NCI-H446 (cell line): ENCODE results near the gene NUP35.
"Not testable (repeated sequence)": the region's sequence is repeated elsewhere in the genome, so short reads cannot be mapped to it uniquely, and the experiment has no call there.

ENCODE experiments used
- DNase-seq, 2 experiments: peaks; one replicate each; lab custom pipeline; 2025; lab: John Stamatoyannopoulos, UW

NUP35 gene

GRCh38 chr2:183134016-183134415 is 9.8 kb downstream of the NUP35 start:
- DNase-seq, result no peak

GRCh38 chr2:183148955-183149354 is 24.7 kb downstream of the NUP35 start:
- no peak for DNase-seq

GRCh38 chr2:183149489-183149888 is 25.2 kb downstream of the NUP35 start:
- no peak for DNase-seq

- not testable (repeated sequence) for DNase-seq
Measured at GRCh38 chr2:183152280-183152679, 28.0 kb downstream of the NUP35 start.

- no peak for DNase-seq
Measured at GRCh38 chr2:183153967-183154366, 29.7 kb downstream of the NUP35 start.

- not testable (repeated sequence) for DNase-seq
Measured at GRCh38 chr2:183154772-183155171, 30.5 kb downstream of the NUP35 start.

GRCh38 chr2:183157131-183157530 is 32.9 kb downstream of the NUP35 start:
- no peak for DNase-seq

GRCh38 chr2:183162362-183162761 is 38.1 kb downstream of the NUP35 start:
- DNase-seq, result no peak

- no peak for DNase-seq
Measured at GRCh38 chr2:183163821-183164649, 39.8 kb downstream of the NUP35 start.

GRCh38 chr2:183164650-183165015 is 40.4 kb downstream of the NUP35 start:
- no peak for DNase-seq

- DNase-seq, result no peak
Measured at GRCh38 chr2:183166210-183166609, 42.0 kb downstream of the NUP35 start.

GRCh38 chr2:183166976-183167375 is 42.7 kb downstream of the NUP35 start:
- DNase-seq, result not testable (repeated sequence)

GRCh38 chr2:183172220-183172887 is 48.1 kb downstream of the NUP35 start:
- no peak for DNase-seq

- DNase-seq, result no peak
Measured at GRCh38 chr2:183179156-183179555, 54.9 kb downstream of the NUP35 start.

- DNase-seq, result no peak
Measured at GRCh38 chr2:183185534-183185933, 61.3 kb downstream of the NUP35 start.

- no peak for DNase-seq
Measured at GRCh38 chr2:183186296-183186695, 62.1 kb downstream of the NUP35 start.

GRCh38 chr2:183186766-183187165 is 62.5 kb downstream of the NUP35 start:
- no peak for DNase-seq

GRCh38 chr2:183192343-183192742 is 68.1 kb downstream of the NUP35 start:
- no peak for DNase-seq

- no peak for DNase-seq
Measured at GRCh38 chr2:183193904-183194303, 69.7 kb downstream of the NUP35 start.

GRCh38 chr2:183195397-183195796 is 71.2 kb downstream of the NUP35 start:
- DNase-seq, result no peak

GRCh38 chr2:183195998-183196409 is 71.8 kb downstream of the NUP35 start:
- DNase-seq, result no peak

GRCh38 chr2:183204397-183204796 is 80.2 kb downstream of the NUP35 start:
- DNase-seq, result no peak

GRCh38 chr2:183207110-183207509 is 82.9 kb downstream of the NUP35 start:
- DNase-seq, result no peak
